Stimulated activated CD4-positive, alpha-beta T cell treated with anti-CD3 and anti-CD28 coated beads, Interleukin-15, amount 100 ng/mL, for 24 hours (primary cell): ENCODE results near the gene PKP4.

ENCODE experiments used
- DNase-seq: peaks from one replicate; pipeline ENCODE4 v3.0.0-alpha.2; 2020

Gene PKP4

DNA sequence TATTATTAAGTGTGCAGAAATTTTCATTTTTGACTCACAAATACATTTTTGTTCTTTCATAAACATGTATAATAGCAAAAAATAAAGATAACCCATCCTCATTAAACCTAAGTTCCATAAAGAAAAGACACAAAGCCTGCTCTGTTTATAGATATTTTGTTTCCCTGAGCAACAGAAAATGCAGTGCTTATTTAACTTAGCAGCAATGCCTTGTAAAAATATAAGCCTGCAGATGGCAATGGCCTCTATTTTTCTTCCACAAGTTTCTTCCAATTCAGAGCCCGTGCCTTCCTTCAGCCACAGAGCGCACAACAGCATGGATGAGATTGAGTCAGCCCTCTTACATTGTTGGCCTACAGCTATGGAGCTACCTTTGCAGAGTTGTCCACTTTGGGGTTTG is 43.6 kb downstream of the PKP4 start:
- no peak for DNase-seq

DNA sequence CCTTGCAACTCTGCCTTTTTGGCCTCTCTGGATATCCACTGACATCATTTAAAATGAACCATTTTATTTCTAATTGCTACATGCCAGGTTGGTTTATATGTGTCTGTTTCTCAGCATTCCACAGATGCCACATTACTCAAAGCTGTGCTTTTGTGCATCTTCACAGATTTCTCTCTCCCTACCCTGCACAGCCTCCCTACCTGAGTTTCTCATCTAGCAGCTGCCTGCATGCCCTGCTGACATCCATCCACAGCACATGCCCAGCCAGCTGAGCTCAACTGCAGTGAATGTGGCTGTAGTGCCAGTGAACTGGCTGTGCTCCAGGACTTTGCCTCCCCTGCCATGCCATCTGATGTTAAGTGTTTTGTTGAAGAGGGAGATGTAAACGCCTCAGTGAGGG is 44.5 kb downstream of the PKP4 start:
- DNase-seq: no peak

DNA sequence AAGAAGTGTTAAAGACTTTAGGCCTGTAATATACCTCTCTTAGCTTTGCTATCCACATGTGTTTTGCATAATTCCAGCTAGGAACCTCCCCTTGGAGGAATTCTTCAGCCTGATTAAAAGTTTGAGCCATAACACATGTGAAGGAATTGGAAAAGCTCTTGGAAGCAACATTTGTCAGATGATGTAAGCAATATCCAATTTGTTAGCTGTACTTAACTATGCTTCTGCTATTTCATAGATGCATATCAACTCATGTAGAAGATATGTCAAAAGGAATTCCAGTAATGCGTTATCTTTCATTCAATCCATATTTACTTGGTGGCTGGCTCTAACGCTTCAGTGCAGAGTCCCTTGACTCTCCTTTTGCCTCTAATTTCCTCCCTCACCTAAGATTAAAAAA is 46.2 kb downstream of the PKP4 start:
- DNase-seq: no peak

- DNase-seq: no peak
Measured at GRCh38 chr2:158504088-158504487, 47.3 kb downstream of the PKP4 start.

DNA sequence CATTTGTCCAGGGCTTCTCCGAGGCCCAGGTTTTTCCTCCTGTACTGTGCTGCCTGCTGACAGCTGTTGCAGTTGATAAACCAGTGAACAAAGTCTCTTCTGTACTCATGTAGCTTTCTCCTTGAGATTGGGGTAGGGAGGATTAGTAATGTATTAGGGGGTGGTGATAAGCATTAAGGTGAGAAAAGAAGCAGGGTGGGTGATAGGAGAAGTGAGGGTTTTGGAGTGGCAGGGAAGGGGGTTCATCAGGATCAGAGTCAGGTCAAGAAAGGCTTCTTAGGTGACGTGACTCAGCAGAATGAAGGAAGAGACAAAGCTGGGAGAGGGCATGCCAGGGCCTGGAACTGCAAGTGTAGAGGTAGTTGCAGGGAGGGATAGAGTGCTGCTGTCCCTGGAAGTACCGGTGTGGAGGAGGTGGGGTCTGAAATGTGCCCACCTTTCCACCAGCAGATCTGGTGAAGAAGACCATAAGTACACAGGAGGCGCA is 48.7 kb downstream of the PKP4 start:
- no peak for DNase-seq

DNA sequence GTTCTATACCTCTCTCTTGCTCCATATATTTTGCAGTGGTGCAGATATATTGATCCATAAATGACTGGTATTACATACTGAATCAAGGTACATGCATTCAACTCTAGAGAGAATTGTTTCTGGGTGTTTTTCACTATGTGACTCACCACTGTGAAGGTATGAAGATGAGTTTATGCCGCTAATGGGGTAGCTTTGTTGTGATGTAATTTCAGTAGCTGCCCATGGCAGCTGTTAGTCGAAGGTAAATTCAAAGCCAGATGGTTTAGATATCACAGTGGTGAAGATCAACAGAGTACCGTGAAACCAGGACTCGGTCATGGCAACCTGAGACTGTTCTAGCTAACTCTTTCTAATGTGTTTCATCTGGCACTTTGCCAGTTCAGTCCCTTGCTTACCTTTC is 50.4 kb downstream of the PKP4 start:
- DNase-seq: no peak

GRCh38 chr2:158507679-158508078 is 50.9 kb downstream of the PKP4 start:
- DNase-seq: no peak

- DNase-seq: peak; percentile 8
Measured at GRCh38 chr2:158509928-158510797, 53.4 kb downstream of the PKP4 start.

GRCh38 chr2:158510887-158511286 is 54.1 kb downstream of the PKP4 start:
- no peak for DNase-seq

DNA sequence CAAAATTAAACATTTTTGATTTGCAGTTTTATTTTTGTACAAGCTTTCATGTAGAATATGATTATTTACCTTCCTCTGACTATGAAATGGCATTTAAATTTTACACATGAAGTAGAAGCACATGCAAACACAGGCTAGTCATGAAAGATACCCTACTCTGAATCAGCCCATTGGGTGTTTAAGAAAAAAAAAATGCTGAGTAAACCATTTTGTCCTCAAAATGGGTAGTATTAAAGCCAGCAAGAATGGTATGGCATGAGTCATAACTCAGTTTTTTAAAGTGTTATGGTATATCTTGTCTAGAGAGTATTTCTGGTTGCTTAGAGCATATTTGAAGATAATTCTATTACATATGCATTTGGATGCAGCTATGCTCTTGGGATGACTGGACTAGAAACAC is 55.0 kb downstream of the PKP4 start:
- DNase-seq: no peak

- no peak for DNase-seq
Measured at GRCh38 chr2:158512323-158512722, 55.6 kb downstream of the PKP4 start.

DNA sequence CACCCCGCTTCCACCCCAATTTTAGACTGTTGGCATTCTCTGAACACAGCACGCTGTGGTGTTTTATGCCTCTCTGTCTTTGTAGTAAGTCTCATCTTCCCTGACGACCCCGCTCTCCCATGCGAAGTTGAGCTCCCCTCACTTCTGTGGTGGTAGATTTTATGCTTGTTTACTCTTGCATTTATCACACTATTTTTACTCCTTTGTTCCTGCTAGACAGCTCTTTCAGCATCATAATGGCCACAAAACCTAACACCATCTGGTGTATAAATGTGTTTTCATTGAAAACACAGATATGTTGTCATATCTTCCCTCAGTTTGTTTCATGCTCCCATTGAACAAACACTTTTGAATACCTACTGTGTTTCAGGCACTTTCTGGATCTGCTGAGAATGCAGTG is 57.1 kb downstream of the PKP4 start:
- DNase-seq: no peak

GRCh38 chr2:158518084-158518483 is 61.3 kb downstream of the PKP4 start:
- DNase-seq: no peak

DNA sequence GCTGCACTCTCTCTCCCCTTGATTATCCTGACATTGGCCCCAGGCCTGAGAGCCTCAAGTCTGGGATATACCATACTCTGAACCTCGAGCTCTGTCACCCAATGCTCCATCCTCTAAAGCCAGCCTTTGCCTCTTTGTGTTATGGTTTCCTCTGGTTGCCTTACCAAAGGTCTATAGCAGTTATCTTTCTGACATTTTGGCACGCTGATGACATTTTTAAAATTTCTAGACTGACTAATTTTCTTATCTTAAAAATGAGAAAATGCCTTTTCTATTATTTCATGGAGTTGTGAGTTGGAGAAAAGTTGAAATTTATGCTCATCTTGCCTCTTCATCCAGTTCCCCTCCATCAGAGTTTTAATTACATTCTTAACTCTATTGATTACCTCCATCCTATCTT is 62.7 kb downstream of the PKP4 start:
- no peak for DNase-seq

DNA sequence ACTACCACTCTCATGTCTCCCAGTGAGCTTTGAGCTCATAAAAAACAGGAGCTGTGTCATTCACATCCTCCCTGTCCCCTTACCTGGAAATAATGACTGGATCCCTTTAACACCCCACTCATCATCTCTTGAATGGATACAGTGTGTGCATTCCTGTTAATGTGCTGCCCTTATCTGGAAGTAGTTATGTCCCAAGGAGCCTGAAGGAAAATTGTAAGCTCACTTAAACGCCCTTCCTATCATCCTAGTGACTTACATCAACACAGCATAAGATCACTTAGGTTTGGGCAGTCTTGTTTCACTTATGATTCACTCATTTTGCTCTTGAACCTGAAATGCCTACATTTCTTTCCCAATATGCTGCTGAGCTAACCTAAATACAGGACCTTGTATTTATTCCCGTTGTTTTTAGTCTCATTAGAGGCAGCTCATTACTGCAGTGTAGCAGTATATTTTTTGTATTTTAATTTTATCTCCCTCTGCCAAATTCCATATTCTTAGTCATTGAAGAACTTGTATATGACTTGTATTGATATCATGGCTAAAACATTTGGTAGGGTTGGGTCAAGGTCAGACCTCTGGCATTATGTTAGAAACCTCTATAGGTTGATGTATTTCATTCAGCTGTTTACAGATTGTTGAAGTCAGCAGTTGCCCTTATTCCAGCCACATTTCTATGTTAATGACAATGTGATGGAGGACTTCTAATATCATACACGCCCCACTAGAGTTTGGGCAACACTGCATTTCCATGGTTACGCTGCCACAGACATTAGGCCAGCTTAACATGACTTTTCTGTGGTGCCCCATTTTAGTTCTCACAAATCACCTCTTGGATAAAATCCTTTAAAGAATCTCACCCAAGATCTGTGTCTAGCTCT is 72.9 kb downstream of the PKP4 start:
- no peak for DNase-seq

DNA sequence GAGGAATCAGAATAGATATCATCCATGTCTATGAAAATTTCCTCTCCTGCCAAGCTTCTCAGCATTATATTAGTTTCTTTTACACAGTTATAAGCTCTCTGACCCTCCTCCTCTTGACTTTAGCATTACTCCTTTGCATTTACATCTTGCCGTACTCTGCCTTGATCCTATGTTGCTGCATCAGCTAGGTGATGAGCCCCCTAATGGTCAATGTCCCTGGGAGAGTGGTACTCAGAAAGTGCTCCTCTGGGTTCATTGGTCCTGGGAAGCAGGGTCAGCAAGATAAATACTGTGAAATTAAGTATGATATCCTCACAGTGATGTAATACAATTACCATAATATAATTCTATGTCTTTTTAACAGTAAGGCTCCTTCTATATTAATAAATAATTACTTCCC is 74.1 kb downstream of the PKP4 start:
- no peak for DNase-seq

DNA sequence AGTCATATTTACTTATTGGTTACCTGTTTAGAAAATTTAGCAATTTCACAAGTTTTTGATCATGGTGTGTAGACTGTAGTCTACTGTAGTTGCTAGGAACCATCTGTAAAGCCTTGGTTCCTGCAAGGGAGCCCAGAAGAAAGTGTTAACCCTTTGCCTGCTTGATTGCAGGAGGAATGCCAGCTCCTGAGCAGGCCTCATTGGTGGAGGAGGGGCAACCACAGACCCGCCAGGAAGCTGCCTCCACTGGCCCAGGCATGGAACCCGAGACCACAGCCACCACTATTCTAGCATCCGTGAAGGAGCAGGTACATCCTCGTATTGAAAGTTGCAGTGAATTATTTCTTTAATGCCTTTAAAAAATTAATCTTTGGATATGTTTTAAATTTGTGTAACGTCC is 76.3 kb downstream of the PKP4 start:
- DNase-seq: no peak

DNA sequence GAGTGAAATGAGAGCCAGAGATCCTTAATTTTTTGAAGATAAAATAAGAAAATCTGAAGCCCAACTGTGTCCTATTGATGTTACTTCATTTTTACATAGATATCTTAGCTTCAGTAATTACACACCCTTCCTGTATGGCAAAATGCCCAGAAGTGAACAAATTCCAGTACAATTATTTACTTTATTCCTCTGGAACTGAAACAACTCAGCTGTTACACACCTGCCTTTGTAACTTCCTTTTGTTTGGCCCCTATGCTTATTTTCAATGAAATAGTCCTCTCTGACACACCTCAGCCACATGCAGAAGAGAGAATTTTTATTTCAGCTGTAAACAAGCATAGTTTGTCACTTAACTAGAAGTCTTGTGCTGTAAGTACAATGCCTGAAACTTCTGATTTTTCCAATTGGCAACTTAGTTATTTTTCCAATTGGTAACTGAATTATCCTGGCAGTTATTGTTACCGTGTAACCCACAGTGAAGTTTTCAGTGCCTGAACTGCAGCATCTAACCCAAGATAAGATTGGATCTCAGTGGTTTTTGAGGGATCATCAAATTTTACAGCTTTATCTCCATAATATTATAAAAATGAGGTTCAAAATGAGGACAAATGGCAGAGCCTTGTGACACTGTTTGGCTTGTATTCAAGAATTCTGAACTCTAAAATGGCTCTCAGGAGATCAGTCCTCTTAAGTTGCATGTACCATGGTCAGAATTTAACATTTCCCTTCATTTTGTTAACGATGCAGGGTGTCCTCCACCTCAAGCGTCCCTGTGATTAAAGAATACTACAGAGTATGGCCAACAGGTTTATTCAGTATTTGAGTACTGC is 82.6 kb downstream of the PKP4 start:
- DNase-seq: no peak

DNA sequence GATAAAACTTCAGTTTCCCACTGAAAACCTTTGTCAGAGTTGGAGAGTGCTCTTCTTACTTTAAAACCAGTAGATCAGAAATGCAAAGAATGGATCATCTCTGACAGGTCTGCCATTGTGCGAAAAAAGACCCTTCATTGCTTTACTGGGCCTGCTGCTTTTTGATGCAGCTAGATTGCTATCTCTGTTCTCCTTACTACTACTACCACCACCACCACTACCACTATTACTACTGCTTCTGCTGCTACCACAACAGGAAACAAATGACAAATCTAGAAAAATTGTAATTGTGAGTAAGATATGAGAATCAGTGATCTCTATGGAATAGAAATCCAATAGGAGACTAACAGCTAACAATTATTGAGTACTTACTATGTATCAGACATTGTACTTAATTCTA is 85.8 kb downstream of the PKP4 start:
- no peak for DNase-seq

GRCh38 chr2:158543957-158544356 is 87.2 kb downstream of the PKP4 start:
- no peak for DNase-seq

GRCh38 chr2:158544998-158545397 is 88.2 kb downstream of the PKP4 start:
- no peak for DNase-seq

DNA sequence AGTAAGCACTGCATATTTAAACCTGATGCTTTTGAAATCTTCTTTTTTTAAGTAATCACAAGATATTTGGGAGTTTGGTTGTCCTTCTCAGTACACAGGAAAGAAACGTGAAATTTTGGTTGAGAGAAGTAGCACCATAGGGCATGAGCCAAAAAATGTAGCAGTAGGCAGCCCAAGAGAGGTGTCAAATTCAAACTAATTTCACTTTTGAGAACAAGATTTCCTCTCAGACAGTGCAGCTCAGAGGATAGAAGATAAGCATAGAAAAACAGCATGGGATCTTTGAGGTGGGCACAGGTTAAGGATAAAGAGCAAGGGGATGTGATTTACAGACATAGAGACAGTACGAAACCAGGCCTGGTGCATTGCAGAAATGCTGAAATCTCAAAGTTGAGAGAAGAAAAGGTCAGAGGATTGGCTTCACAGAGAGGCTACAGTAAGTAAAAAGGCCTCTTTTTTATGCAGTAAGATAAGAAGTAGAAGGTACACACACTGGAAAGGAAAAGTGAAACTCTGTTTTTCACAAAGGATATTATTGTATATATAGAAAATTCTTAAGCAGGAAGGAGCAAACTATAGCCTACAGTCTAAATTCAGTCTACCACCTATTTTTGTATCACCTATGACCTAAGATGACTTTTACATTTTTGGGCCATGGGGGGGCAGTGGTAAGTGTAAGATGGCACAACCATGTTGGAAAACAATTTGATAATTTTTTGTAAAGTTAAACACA is 89.8 kb downstream of the PKP4 start:
- DNase-seq: no peak
